GM10847 (cell line): ENCODE results near the gene TBC1D17.
A peak's percentile ranks its signal among the peaks of the same experiment; 100 is the strongest.

Experiments
- POLR2A ChIP-seq: IDR thresholded peaks from 2 replicates; pipeline ENCODE4 v1.6.1; 2011; ENCODE audit not compliant: insufficient read length; ENCODE audit errors: extremely low read depth

The TBC1D17 gene

GRCh38 chr19:49887665-49888509, 10.4 kb downstream of the TBC1D17 start:
- no peak for TF ChIP-seq POLR2A

GRCh38 chr19:49888510-49888824, 11.0 kb downstream of the TBC1D17 start:
- TF ChIP-seq POLR2A = no peak

DNA sequence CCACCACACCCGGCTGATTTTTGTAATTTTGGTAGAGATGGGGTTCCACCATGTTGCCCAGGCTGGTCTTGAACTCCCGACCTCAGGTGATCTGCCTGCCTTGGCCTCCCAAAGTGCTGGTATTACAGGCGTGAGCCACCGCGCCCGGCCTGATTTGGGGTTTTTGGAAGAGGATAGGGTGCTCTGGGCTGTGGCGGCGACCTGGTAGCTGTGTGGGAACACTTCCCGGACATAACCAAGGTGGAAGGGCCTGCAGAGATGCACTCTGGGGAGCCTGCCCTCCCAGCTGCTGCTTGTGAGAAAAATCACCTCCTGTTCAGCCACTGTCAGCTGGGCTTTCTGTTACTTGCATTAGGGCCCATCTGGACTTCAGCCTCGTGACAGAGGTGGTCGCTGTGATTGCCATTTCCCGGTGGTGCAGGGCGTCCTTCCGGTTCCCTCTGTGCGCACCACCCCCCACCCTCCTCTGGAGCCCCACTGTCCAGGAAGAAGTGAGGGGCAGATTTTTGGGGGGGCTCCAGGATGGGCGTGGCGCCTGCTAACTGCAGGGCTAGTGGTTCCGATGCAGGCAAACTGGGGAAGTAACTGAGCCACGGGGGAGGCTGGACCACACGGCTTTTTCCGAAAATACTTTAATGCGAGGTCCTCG, 11.7 kb downstream of the TBC1D17 start:
- no peak for TF ChIP-seq POLR2A

DNA sequence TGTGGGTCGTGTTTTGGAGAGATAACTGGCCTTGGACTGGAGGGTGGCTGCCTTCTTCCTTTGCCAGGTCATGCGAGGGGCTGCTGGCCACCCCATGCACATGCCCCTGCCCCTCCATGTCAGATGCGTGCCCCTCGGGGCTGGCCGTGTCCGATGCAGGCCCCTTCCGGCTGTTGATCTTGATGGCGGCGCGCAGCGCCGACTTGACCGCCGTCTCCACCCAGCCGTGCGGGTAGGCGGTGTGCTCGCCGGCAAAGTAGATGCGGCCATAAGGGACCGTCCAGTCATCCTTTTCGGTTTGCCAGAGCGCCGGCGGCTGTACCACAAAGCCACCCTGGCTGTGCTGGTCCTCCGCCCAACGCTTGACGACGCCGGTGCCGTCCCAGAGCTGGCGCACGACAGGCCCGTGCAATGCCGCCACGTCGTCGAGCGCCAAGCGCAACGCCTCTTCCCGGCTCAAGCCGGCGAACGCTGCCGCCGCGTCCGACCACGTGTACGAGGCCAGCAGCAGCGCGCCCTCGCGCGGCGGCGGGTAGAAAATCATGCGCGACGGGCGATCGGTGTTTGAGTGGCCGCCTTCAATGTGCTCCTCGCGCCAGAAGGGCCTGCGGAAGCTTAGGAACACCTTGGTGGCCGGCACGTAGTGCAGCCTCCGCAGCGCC, 12.3 kb downstream of the TBC1D17 start:
- TF ChIP-seq POLR2A = no peak

DNA sequence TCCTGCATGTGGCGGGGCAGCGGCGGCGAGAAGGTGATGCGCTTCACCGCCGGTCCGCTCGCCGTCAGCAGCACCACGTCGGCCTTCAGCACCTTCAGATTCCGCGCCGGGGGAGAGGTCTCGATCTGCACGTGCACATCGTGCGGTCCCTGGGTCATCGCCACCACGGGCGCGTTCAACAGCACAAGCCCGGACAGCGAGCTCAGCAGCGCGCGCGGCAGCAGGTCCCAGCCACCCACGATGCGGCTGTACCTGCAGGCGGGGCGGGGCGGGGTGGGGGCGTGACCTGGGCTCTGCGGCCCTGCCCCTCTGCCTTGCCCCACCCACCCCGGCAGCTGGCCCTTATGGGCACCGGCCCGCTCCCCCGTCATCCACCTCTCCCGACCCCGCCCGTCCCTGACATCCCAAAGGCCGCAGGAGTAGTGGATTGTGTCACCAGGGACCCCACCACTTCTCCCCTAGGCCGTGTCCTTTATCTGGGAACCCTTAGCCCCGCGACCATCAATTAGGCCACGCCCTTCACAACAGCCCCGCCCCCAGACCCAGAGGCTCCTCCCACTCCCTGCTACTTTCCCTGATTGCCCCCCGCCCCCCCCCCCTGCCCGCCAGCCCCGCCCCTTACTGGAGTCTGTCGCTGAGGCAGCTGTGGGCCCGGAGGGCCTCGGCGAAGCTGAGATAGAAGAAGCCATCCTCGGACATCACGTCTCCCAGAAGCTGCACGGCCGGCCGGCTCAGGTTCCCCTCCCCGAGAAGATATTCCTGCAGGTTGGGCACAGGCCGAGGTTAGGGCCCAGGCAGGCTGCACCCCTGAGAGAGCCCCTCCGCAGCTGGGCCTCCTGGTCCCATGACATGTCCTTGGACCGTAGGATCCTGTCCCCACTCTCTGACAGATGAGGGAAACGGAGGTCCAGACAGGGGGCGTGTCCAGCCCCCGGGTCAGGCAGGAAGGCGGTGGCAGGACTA, 13.1 kb downstream of the TBC1D17 start:
- TF ChIP-seq POLR2A = no peak

DNA sequence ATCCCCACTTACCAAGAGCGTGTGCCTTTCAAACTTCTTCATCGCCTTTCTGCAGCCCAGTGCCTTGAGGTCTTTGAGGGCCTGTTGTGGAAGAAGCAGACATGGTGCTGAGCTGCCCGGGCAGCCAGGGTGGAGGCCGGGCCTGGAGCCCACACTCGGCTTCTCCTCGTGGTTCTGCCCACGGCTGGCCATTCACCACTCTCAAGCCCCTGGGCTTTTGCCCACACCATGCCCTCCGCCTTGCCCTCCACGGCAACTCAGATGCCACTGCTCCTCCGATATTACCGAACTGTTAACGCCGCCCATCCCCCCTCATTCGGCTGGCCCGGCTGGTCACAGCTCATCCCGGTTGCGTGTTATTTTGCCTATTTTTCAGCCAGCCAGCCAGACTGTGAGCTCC, 13.9 kb downstream of the TBC1D17 start:
- no peak for TF ChIP-seq POLR2A

GRCh38 chr19:49892716-49893115, 15.2 kb downstream of the TBC1D17 start:
- no peak for TF ChIP-seq POLR2A

DNA sequence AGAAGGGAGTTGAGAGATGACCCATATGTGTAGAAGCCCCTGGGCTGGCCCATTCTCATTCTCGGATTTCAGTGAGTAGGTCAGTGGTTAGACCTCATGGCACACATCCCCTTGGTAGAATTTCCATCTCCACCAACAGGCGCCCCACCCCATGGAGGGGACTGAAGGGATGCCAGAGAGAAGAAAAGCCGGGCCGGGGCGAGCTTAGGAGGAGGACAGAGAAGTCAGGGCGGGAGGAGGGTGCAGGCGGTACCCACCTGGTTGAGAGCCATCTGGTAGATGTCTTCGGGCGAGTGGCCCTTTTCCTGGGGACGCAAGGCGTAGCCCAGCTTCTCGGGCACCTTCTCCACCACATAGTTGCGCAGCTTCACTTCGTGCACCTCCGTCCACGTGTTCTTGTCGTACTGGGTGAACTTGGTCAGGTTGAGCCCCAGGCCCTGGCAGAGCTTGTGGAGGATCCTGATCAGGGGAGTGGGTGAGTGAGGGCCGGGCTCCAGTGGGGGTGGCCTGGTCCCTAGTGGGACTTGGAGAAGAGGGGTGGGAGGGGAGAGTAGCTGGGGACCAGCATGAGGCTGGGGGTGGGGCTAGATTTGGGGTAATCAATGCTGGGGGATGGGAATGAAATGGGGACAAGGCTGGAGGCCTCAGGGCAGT, 16.6 kb downstream of the TBC1D17 start:
- TF ChIP-seq POLR2A = no peak

GRCh38 chr19:49894879-49895565, 17.5 kb downstream of the TBC1D17 start:
- TF ChIP-seq POLR2A = no peak

- peak; percentile 31 for TF ChIP-seq POLR2A
Observed at GRCh38 chr19:49895566-49896297, 18.2 kb downstream of the TBC1D17 start.

DNA sequence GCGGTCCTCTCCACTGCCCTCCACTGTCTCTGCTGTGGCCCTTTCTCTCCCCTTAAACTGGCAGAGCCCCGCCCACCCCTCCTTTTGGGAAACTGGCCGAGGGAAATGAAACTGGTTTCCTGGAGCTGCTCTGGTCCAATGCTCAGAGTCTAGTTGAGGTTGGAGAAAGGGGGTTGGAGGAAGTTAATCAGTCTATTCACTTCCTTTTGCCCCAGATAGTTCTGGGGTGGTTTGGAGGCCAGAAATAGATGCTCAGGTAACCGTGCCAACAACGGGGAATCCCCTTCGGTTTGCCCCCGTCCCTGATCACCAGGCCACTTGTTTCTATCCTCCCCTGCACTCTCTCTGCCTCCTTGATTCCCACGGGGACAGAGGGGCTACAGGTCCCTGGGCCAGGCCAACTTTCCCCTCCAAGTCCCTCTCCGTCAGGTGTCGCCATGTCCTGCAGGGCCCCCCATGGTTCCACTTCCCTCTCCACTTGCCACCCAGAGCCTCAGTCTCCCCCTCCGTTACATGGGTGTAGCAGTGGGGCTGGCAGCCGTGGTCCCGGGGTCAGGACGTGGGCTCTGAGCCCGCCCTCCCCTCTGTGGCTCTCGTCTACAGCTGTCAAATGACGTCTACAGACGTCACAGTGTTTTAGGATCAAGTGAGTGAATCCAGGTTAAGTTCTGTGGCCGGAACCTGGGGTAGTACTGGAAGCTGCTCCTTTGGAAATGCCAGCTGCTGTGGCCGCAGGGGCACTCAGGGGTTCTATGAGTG, 19.5 kb downstream of the TBC1D17 start, which contains the start of gene IL4I1:
TSS of gene IL4I1 (minus strand) at position 25 of the 759 bp plus-strand sequence. CDS start 727 bp downstream, outside the sequence.
- TF ChIP-seq POLR2A = peak; percentile 4

- TF ChIP-seq POLR2A = no peak
Observed at GRCh38 chr19:49904136-49904535, 26.6 kb downstream of the TBC1D17 start.

- TF ChIP-seq POLR2A = no peak
Observed at GRCh38 chr19:49906879-49907564, 29.5 kb downstream of the TBC1D17 start.
